ENCODE data around the gene SCAP.

The SCAP gene

DNA sequence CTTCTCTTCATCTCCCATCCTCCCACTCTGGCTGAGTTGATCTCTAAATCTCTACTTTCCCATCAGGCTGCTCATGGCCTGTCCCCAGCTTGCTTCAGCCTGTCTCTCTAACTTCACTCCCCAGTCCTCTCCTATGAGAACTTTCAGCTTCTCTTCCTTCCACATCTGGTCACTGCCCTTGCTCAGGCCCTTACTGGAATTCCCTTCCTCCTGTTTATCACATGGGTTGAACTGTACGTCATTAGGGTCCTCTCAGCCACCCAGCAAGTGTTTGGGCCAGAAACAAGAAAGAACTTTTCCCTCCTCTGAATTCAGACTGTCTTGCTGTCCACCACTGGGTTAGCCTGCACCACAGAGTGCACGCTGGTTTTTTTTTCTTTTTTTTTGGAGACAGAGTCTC is 89.9 kb downstream of the SCAP start:
- TF ChIP-seq, protein P1, sequence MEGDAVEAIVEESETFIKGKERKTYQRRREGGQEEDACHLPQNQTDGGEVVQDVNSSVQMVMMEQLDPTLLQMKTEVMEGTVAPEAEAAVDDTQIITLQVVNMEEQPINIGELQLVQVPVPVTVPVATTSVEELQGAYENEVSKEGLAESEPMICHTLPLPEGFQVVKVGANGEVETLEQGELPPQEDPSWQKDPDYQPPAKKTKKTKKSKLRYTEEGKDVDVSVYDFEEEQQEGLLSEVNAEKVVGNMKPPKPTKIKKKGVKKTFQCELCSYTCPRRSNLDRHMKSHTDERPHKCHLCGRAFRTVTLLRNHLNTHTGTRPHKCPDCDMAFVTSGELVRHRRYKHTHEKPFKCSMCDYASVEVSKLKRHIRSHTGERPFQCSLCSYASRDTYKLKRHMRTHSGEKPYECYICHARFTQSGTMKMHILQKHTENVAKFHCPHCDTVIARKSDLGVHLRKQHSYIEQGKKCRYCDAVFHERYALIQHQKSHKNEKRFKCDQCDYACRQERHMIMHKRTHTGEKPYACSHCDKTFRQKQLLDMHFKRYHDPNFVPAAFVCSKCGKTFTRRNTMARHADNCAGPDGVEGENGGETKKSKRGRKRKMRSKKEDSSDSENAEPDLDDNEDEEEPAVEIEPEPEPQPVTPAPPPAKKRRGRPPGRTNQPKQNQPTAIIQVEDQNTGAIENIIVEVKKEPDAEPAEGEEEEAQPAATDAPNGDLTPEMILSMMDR (IDR thresholded peaks at IDR 0.05; ENCODE audit: low read depth, low read length): no peak
- Histone ChIP-seq H3K27ac (no peak overlapping the region), H3K27me3 (ENCODE audit: insufficient read depth, low read depth, severe bottlenecking) (no peaks in the 10 kb centered on the region)

DNA sequence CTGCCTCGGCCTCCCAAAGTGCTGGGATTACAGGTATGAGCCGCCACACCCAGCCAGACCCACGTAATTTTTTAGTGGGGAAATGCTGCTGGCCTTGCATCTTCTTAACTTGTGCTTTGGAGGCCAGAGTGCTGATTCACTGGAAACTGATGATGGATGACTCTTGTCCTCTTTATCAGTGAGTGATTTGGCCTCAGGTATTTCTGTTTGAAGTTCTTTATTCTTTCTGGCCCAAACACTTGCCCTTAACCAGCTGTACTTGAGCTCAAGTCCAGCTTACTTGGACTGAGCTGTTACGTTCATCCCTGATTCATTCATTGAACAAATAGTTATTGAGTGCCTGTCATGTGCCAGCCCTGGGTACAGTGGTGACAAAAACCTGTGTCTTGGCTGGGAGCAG is 90.7 kb downstream of the SCAP start:
- Histone ChIP-seq H3K36me3 (peaks cover 22% of the 10 kb centered on the region), H3K27me3 (ENCODE audit: insufficient read depth, low read depth, severe bottlenecking) (no peaks in the 10 kb centered on the region), H3K4me3 (ENCODE audit: low read depth, low read length) (no peak overlapping the region), H3K9me3 (ENCODE audit: severe bottlenecking) (no peaks in the 10 kb centered on the region), H3K27ac (no peak overlapping the region)
- TF ChIP-seq, protein P1 (IDR thresholded peaks at IDR 0.05; ENCODE audit: low read depth, low read length): no peak
- DNase-seq: no peak

More for the DNA sequence above, 89.9 kb downstream of the SCAP start:
- Histone ChIP-seq H3K4me3 (ENCODE audit: low read depth, low read length) (no peak overlapping the region), H3K9me3 (ENCODE audit: severe bottlenecking) (no peaks in the 10 kb centered on the region), H3K36me3 (peaks cover 22% of the 10 kb centered on the region)
- no peak for DNase-seq

DNA sequence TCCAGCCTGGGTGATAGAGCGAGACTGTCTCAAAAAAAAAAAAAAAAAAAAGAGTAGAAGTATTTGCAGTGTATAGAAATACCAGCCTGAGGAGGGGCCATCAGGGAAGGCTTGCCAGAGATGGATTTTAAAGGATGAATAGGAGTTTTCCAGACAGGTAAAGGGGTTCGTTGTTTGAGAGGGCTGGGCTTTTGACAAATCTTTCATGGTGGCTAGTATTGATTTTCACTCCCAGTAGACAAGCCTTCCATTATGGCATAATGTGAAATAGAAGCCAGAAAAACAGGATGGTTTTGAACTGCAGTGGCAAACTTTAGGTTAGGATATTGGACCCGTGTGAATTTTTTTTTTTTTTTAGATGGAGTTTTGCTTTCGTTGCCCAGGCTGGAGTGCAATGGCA is 91.3 kb downstream of the SCAP start:
- Histone ChIP-seq H3K27ac (no peak overlapping the region), H3K9me3 (ENCODE audit: severe bottlenecking) (no peaks in the 10 kb centered on the region), H3K36me3 (peaks cover 22% of the 10 kb centered on the region), H3K27me3 (ENCODE audit: insufficient read depth, low read depth, severe bottlenecking) (no peaks in the 10 kb centered on the region), H3K4me3 (ENCODE audit: low read depth, low read length) (no peak overlapping the region)
- no peak for DNase-seq
- TF ChIP-seq, protein P1 (IDR thresholded peaks at IDR 0.05; ENCODE audit: low read depth, low read length): no peak

DNA sequence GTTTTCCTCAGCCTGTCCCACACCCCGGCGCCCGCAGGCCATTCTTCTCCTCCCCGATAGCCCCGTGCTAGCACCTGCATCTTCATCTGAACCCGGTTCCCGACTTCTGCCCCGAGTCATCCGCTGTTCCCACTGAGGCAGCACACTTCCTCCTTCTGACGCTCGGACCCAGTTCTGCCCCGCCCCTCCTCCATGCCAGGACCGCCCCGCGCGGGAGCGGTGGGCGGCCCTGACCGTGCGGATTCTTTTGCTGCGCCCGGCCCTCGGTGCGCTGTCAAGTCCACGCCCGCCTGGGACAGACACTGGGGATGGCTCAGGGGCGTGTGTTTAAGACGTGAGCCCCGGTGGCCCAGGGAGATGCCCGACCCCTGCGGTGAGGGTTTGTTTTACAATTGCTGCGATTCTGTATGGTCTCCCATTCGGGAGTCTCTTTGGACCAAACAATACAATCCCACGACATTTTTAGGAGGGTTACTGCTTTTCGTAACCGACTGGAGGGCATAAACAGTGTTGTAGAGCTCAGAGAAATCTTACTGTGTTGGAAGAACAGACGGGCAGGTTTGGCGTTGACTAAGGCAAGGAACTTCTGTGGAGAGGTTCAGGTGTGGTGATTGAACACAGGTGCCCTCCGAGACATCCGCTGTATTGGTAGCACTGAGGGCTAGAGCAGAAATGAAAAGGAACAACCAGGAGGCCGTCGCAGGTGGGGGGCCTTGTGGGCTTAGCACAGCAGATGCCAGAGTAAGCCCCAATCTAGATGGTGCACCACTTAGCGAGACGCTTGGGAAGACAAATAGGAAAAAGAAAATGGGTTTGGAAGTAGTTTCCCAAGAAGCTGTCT is 94.2 kb downstream of the SCAP start:
- Histone ChIP-seq H3K27me3 (ENCODE audit: insufficient read depth, low read depth, severe bottlenecking) (no peaks in the 10 kb centered on the region), H3K36me3 (peaks cover 7% of the 10 kb centered on the region; the same call in 1 of the 2 replicates), H3K27ac (peak overlapping the region; percentile 83), H3K4me3 (ENCODE audit: low read depth, low read length) (peak overlapping the region; percentile 60), H3K9me3 (ENCODE audit: severe bottlenecking) (no peaks in the 10 kb centered on the region)
- TF ChIP-seq, protein P1 (IDR thresholded peaks at IDR 0.05; ENCODE audit: low read depth, low read length): no peak
- peak; percentile 92 for DNase-seq

DNA sequence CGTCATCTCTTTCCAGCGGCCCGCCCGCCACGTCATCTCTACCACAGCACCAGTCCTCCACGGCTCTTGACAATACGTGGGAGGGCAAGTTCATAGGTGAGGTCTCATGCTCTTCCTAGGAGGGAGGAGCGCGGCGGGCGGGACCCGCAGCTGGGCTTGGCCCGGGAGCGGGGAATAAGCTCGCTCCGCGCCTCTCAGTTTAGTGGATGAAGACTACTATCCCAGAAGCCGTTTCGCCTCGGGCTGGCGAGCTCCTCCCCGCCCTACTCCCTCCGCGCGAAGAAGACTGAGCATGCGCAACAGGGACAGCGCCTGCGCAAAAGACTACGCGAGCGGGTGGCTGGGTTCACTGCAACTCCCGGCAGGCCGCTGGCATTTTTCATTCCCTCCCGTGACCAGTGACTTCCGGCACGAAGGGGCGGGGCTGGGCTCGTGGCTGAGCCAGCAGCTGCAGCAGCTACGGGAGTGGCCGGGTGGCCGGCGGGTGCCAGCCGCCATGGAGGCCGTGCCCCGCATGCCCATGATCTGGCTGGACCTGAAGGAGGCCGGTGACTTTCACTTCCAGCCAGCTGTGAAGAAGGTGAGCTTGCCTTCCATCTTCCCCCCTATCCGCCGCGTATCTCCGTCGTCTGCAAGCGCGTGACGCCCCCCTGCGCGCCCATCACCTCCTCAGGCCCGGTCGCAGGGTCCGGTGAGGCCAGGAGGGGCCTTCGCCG is 95.0 kb downstream of the SCAP start, which contains the start of gene PTPN23:
Gene PTPN23 (plus strand): TSS at position 421 of the 716 bp plus-strand sequence. CDS start 76 bp downstream, at position 497.
- H3K9me3 ChIP-seq (ENCODE audit: severe bottlenecking): no peaks in the 10 kb centered on the region
- peak; percentile 99 for DNase-seq
- peak within 1 kb of the TSS; percentile 60 for H3K4me3 ChIP-seq (ENCODE audit: low read depth, low read length)
- TF ChIP-seq, protein P1 (IDR thresholded peaks at IDR 0.05; ENCODE audit: low read depth, low read length): no peak
- peak within 1 kb of the TSS; percentile 83 for H3K27ac ChIP-seq
- H3K36me3 ChIP-seq: peaks cover 5% of the 10 kb centered on the region; the same call in 1 of the 2 replicates
- H3K27me3 ChIP-seq (ENCODE audit: insufficient read depth, low read depth, severe bottlenecking): no peaks in the 10 kb centered on the region

Data from WERI-Rb-1 (cell line).